CD4-positive, alpha-beta T cell treated with Interleukin-15 for 1 hour (primary cell): ENCODE data around the gene VPS50.
"Not testable (repeated sequence)": the region's sequence is repeated elsewhere in the genome, so short reads cannot be mapped to it uniquely, and the experiment has no call there.

Experiments
- DNase-seq: peaks from one replicate; pipeline ENCODE4 v3.0.0-alpha.2; 2020

Gene VPS50

GRCh38 chr7:93337052-93337451, 104.9 kb downstream of the VPS50 start:
- DNase-seq = no peak

- DNase-seq = not testable (repeated sequence)
Observed at GRCh38 chr7:93342178-93342577, 110.0 kb downstream of the VPS50 start.

GRCh38 chr7:93350338-93350737, 118.2 kb downstream of the VPS50 start:
- no peak for DNase-seq

- no peak for DNase-seq
Observed at GRCh38 chr7:93352881-93353280, 120.7 kb downstream of the VPS50 start.

- no peak for DNase-seq
Observed at GRCh38 chr7:93354815-93355214, 122.6 kb downstream of the VPS50 start.

- no peak for DNase-seq
Observed at GRCh38 chr7:93359520-93360198, 127.5 kb downstream of the VPS50 start.

- DNase-seq = no peak
Observed at GRCh38 chr7:93361853-93362252, 129.7 kb downstream of the VPS50 start.

- DNase-seq = no peak
Observed at GRCh38 chr7:93364806-93365205, 132.6 kb downstream of the VPS50 start.

- DNase-seq = no peak
Observed at GRCh38 chr7:93365341-93365740, 133.2 kb downstream of the VPS50 start.

GRCh38 chr7:93366816-93367215, 134.7 kb downstream of the VPS50 start:
- DNase-seq = no peak

- no peak for DNase-seq
Observed at GRCh38 chr7:93367254-93367653, 135.1 kb downstream of the VPS50 start.

- DNase-seq = not testable (repeated sequence)
Observed at GRCh38 chr7:93370937-93371336, 138.8 kb downstream of the VPS50 start.

GRCh38 chr7:93373537-93373936, 141.4 kb downstream of the VPS50 start:
- no peak for DNase-seq

- DNase-seq = no peak
Observed at GRCh38 chr7:93374345-93374940, 142.3 kb downstream of the VPS50 start.

- no peak for DNase-seq
Observed at GRCh38 chr7:93375603-93376002, 143.4 kb downstream of the VPS50 start.

GRCh38 chr7:93378131-93378760, 146.1 kb downstream of the VPS50 start:
- no peak for DNase-seq

- DNase-seq = no peak
Observed at GRCh38 chr7:93382362-93382761, 150.2 kb downstream of the VPS50 start.

GRCh38 chr7:93390660-93391059, 158.5 kb downstream of the VPS50 start:
- no peak for DNase-seq

GRCh38 chr7:93392984-93393383, 160.8 kb downstream of the VPS50 start:
- no peak for DNase-seq

GRCh38 chr7:93399642-93400041, 167.5 kb downstream of the VPS50 start:
- DNase-seq = no peak

- DNase-seq = no peak
Observed at GRCh38 chr7:93402944-93403343, 170.8 kb downstream of the VPS50 start.

- DNase-seq = no peak
Observed at GRCh38 chr7:93407239-93407638, 175.1 kb downstream of the VPS50 start.

GRCh38 chr7:93409324-93409723, 177.2 kb downstream of the VPS50 start:
- no peak for DNase-seq
